Left lung (tissue), 10 donors: ENCODE data around the gene KLHL3. TPM values are rescaled to one million over a fixed set of nuclear protein-coding genes. Genes with fewer than 3 reads are reported as not detected.

Experiments
- ATAC-seq: fragments of 200-7000 bp; cut with Tn5 transposase; one replicate; pipeline ENCODE4 v1.9.1; 2020; ENCODE audit warnings: moderate library complexity
- DNase-seq, 4 donors: peaks; one replicate each; pipeline ENCODE4 v3.0.0-alpha.2; 2013 to 2020
- H3K27ac ChIP-seq, 2 donors: fragments of 200-600 bp; sonication (generic) in 1 of 2; one replicate each; pipeline versions ENCODE4 v1.5.0 to v1.8.0; 2020 to 2021
- H3K27me3 ChIP-seq, 2 donors: fragments of 200-600 bp; sonication (generic) in 1 of 2; one replicate each; pipeline versions ENCODE4 v1.5.0 to v1.8.0; 2020 to 2021
- H3K36me3 ChIP-seq, 2 donors: fragments of 200-600 bp; sonication (generic) in 1 of 2; one replicate each; pipeline versions ENCODE4 v1.5.0 to v1.8.0; 2020 to 2021
- H3K4me1 ChIP-seq, 2 donors: fragments of 200-600 bp; one replicate each; pipeline ENCODE4 v1.8.0; 2021
- H3K4me3 ChIP-seq, 2 donors: fragments of 200-600 bp; sonication (generic) in 1 of 2; one replicate each; pipeline versions ENCODE4 v1.5.0 to v1.8.0; 2020 to 2021; ENCODE audit warnings: mild to moderate bottlenecking in 1 of 2
- H3K9me3 ChIP-seq, 2 donors: fragments of 200-600 bp; sonication (generic) in 1 of 2; one replicate each; pipeline versions ENCODE4 v1.5.0 to v1.8.0; 2020 to 2021
- CTCF ChIP-seq, 2 donors: fragments of 200-600 bp; sonication (generic) in 1 of 2; IDR thresholded peaks; one replicate each; pipeline versions ENCODE4 v1.5.0 to v1.8.0; 2021; ENCODE audit warnings: antibody characterized with exemption in 2 of 2
- intact Hi-C, 2 donors: fragments of 100-400 bp; cut with DNase I; formaldehyde crosslinking; loops; one replicate each; pipeline versions ENCODE4 v1.11.2 to v1.14.2; 2022
- polyA plus RNA-seq, 6 donors: library from polyadenylated mRNA; unstranded; fragments of 120-200 nt; gene quantifications; one replicate each; pipeline ENCODE4 v1.2.1, GENCODE V29; 2013; ENCODE audit not compliant: insufficient read length in 6 of 6
- total RNA-seq, 2 donors: library from RNA; stranded (reverse); fragmentation: NEBNext Ultra II Directional; extraction: Animal tissue kit (Norgen Biotek cat#: 25700); gene quantifications; one replicate each; pipeline ENCODE4 v1.2.1, GENCODE V29; 2021
- donor health status: DM: no; HTN: yes; CAD: no.
- donor health status: DM: no; HTN: no; CAD: no.

Gene KLHL3
- total and polyA plus RNA-seq, 8 donors: 5.4 to 35.7 (median 29.7) TPM

GRCh38 chr5:137672881-137673280 is 63.0 kb downstream of the KLHL3 start:
- no peak for TF ChIP-seq CTCF (IDR thresholded peaks at IDR 0.05)
- H3K4me3 ChIP-seq: no peak overlapping the region
- H3K9me3 ChIP-seq: no peaks in the 10 kb centered on the region
- H3K36me3 ChIP-seq: no peaks in the 10 kb centered on the region
- no peaks in the 10 kb centered on the region for H3K4me1 ChIP-seq
- no peak overlapping the region for H3K27ac ChIP-seq
- H3K27me3 ChIP-seq: no peaks in the 10 kb centered on the region
- intact Hi-C loops: no loop called here
- DNase-seq: no peak
- no peak for ATAC-seq

GRCh38 chr5:137672001-137672400 is 63.9 kb downstream of the KLHL3 start:
- Histone ChIP-seq H3K36me3 (no peaks in the 10 kb centered on the region), H3K27ac (no peak overlapping the region), H3K9me3 (no peaks in the 10 kb centered on the region), H3K27me3 (no peaks in the 10 kb centered on the region), H3K4me3 (no peak overlapping the region), H3K4me1 (peaks cover under 1 to 2% of the 10 kb centered on the region in 2 donors)
- ATAC-seq (no peak), DNase-seq (no peak)
- intact Hi-C loops: no loop called here
- TF ChIP-seq CTCF (IDR thresholded peaks at IDR 0.05): no peak

- TF ChIP-seq CTCF (IDR thresholded peaks at IDR 0.05): no peak
- DNase-seq (no peak), ATAC-seq (no peak)
- peaks cover 10 to 15% of the 10 kb centered on the region in 2 donors for H3K4me1 ChIP-seq
- intact Hi-C loops: no loop called here
- H3K27me3 ChIP-seq: no peaks in the 10 kb centered on the region
- H3K9me3 ChIP-seq: no peaks in the 10 kb centered on the region
- H3K4me3 ChIP-seq: no peak overlapping the region
- H3K36me3 ChIP-seq: no peaks in the 10 kb centered on the region
- H3K27ac ChIP-seq: no peak overlapping the region
Observed at GRCh38 chr5:137669811-137670210, 66.1 kb downstream of the KLHL3 start.

GRCh38 chr5:137668637-137669036 is 67.3 kb downstream of the KLHL3 start:
- Histone ChIP-seq H3K27me3 (no peaks in the 10 kb centered on the region), H3K9me3 (no peaks in the 10 kb centered on the region), H3K4me3 (no peak overlapping the region), H3K4me1 (peaks cover 10 to 15% of the 10 kb centered on the region in 2 donors), H3K36me3 (no peaks in the 10 kb centered on the region), H3K27ac (no peak overlapping the region)
- no peak for DNase-seq
- no peak for ATAC-seq
- intact Hi-C loops: no loop called here
- TF ChIP-seq CTCF (IDR thresholded peaks at IDR 0.05): no peak

GRCh38 chr5:137667341-137667740 is 68.5 kb downstream of the KLHL3 start:
- Histone ChIP-seq H3K4me1 (peaks cover 10 to 15% of the 10 kb centered on the region in 2 donors), H3K27ac (peak overlapping the region in 1 of 2 donors; percentile 36), H3K4me3 (no peak overlapping the region), H3K27me3 (no peaks in the 10 kb centered on the region), H3K9me3 (no peaks in the 10 kb centered on the region), H3K36me3 (no peaks in the 10 kb centered on the region)
- intact Hi-C loops: no loop called here
- no peak for TF ChIP-seq CTCF (IDR thresholded peaks at IDR 0.05)
- DNase-seq (no peak), ATAC-seq (peak; percentile 90)
